Osteoblast (primary cell): ENCODE data around the gene SORCS1. TPM values are rescaled to one million over a fixed set of nuclear protein-coding genes. Genes with fewer than 3 reads are reported as not detected.

Experiments used
- DNase-seq: peaks from one replicate; pipeline ENCODE4 v3.0.0; 2011; ENCODE audit warnings: low spot score, mixed read lengths; ENCODE audit not compliant: insufficient read length; ENCODE audit errors: missing footprints
- H2AFZ ChIP-seq: 2 replicates; pipeline ENCODE4 v1.6.0; 2011; ENCODE audit warnings: mild to moderate bottlenecking, low read length
- H3K27ac ChIP-seq: 2 replicates; pipeline ENCODE4 v1.5.1; 2011; ENCODE audit warnings: mild to moderate bottlenecking, low read depth, low read length, moderate library complexity
- H3K27me3 ChIP-seq: 2 replicates; pipeline ENCODE4 v1.6.0; 2012; ENCODE audit warnings: mild to moderate bottlenecking, control low read depth, inconsistent platforms, low read length, moderate library complexity; ENCODE audit not compliant: insufficient read depth
- H3K36me3 ChIP-seq: 2 replicates; pipeline ENCODE4 v1.5.1; 2011; ENCODE audit warnings: mild to moderate bottlenecking, low read length, control low read depth, moderate library complexity; ENCODE audit not compliant: insufficient read depth
- H3K4me1 ChIP-seq: 2 replicates; pipeline ENCODE4 v1.5.1; 2011; ENCODE audit warnings: mild to moderate bottlenecking, low read length, control low read depth, moderate library complexity; ENCODE audit not compliant: insufficient read depth
- H3K4me2 ChIP-seq: 2 replicates; pipeline ENCODE4 v1.6.0; 2011; ENCODE audit warnings: mild to moderate bottlenecking, low read length; ENCODE audit not compliant: insufficient read depth
- H3K4me3 ChIP-seq: fragments of 200-600 bp; sonication (generic); 3 replicates; pipeline ENCODE4 v1.5.1; 2012; ENCODE audit warnings: mild to moderate bottlenecking, low read length, inconsistent platforms; ENCODE audit not compliant: insufficient read depth
- H3K79me2 ChIP-seq: 2 replicates; pipeline ENCODE4 v1.6.0; 2012; ENCODE audit warnings: mild to moderate bottlenecking, low read length, control low read depth, inconsistent platforms; ENCODE audit not compliant: insufficient read depth
- H3K9me3 ChIP-seq: 2 replicates; pipeline ENCODE4 v1.5.1; 2011; ENCODE audit warnings: low read depth, low read length, control low read depth
- H4K20me1 ChIP-seq: 2 replicates; pipeline ENCODE4 v1.6.0; 2012; ENCODE audit warnings: mild to moderate bottlenecking, low read length, control low read depth; ENCODE audit not compliant: insufficient read depth
- CTCF ChIP-seq: IDR thresholded peaks from 2 replicates; pipeline ENCODE4 v1.5.1; 2011; ENCODE audit warnings: mild to moderate bottlenecking, low read depth, low read length, moderate library complexity; ENCODE audit errors: extremely low read depth
- total RNA-seq: library from RNA; depleted of rRNA; stranded (reverse); fragments of >200 nt; gene quantifications from 2 replicates; pipeline ENCODE4 v1.2.3, GENCODE V29; 2012

SORCS1 gene
- total RNA-seq, 1 donor, result not detected

- H3K4me1 ChIP-seq, result no peaks in the 10 kb centered on the region
- H3K4me2 ChIP-seq, result no peak overlapping the region
- no peak overlapping the region for H2AFZ ChIP-seq
- no peak overlapping the region for H3K27ac ChIP-seq
- no peaks in the 10 kb centered on the region for H3K9me3 ChIP-seq
- H4K20me1 ChIP-seq, result no peaks in the 10 kb centered on the region
- no peaks in the 10 kb centered on the region for H3K79me2 ChIP-seq
- H3K4me3 ChIP-seq, result no peak overlapping the region
- TF ChIP-seq CTCF, result no peak
- no peaks in the 10 kb centered on the region for H3K27me3 ChIP-seq
- H3K36me3 ChIP-seq, result no peaks in the 10 kb centered on the region
- peak; percentile 51 for DNase-seq
These were observed 304.4 kb downstream of the SORCS1 start for GRCh38 chr10:106859892-106860652.

- no peak for TF ChIP-seq CTCF
These were observed 306.8 kb downstream of the SORCS1 start for GRCh38 chr10:106857728-106858127.

GRCh38 chr10:106857213-106857612, 307.3 kb downstream of the SORCS1 start:
- Histone ChIP-seq H4K20me1 (no peaks in the 10 kb centered on the region), H2AFZ (no peak overlapping the region), H3K27me3 (no peaks in the 10 kb centered on the region), H3K4me2 (no peak overlapping the region), H3K79me2 (no peaks in the 10 kb centered on the region), H3K4me3 (no peak overlapping the region), H3K36me3 (no peaks in the 10 kb centered on the region), H3K27ac (no peak overlapping the region), H3K4me1 (no peaks in the 10 kb centered on the region), H3K9me3 (no peaks in the 10 kb centered on the region)
- no peak for TF ChIP-seq CTCF
- DNase-seq, result no peak

More at GRCh38 chr10:106857728-106858127, 306.8 kb downstream of the SORCS1 start:
- Histone ChIP-seq H2AFZ (no peak overlapping the region), H3K4me1 (no peaks in the 10 kb centered on the region), H3K9me3 (no peaks in the 10 kb centered on the region), H3K36me3 (no peaks in the 10 kb centered on the region), H4K20me1 (no peaks in the 10 kb centered on the region), H3K4me2 (no peak overlapping the region), H3K27me3 (no peaks in the 10 kb centered on the region), H3K79me2 (no peaks in the 10 kb centered on the region), H3K4me3 (no peak overlapping the region), H3K27ac (no peak overlapping the region)
- DNase-seq, result no peak

- no peaks in the 10 kb centered on the region for H3K9me3 ChIP-seq
- H3K27me3 ChIP-seq, result no peaks in the 10 kb centered on the region
- H3K79me2 ChIP-seq, result no peaks in the 10 kb centered on the region
- H3K4me3 ChIP-seq, result no peak overlapping the region
- no peak overlapping the region for H3K27ac ChIP-seq
- H2AFZ ChIP-seq, result no peak overlapping the region
- no peaks in the 10 kb centered on the region for H3K4me1 ChIP-seq
- TF ChIP-seq CTCF, result no peak
- DNase-seq, result no peak
- no peaks in the 10 kb centered on the region for H3K36me3 ChIP-seq
- no peaks in the 10 kb centered on the region for H4K20me1 ChIP-seq
- no peak overlapping the region for H3K4me2 ChIP-seq
These were observed 327.4 kb downstream of the SORCS1 start for GRCh38 chr10:106836933-106837663.
